HepG2 (cell line): ENCODE results near the gene IL17RC. TPM values are rescaled to one million over a fixed set of nuclear protein-coding genes. Genes with fewer than 3 reads are reported as not detected.

Experiments used
- ATAC-seq: fragments of 200-7000 bp; cut with Tn5 transposase; 3 replicates; pipeline ENCODE4 v1.9.1; 2020; ENCODE audit warnings: mild to moderate bottlenecking, moderate library complexity
- BruUV-seq: library from RNA; stranded (reverse); fragments of 400-500 nt; replicated peaks from 2 replicates; lab custom pipeline; 2021; lab: Mats Ljungman, UMichigan
- CTCF ChIA-PET: fragments of 300-600 bp; formaldehyde crosslinking; extraction: SDS; loops from one replicate; lab custom pipeline; 2021; ENCODE audit warnings: low total read pairs, inconsistent platforms, low intra/inter-chr PET ratio; lab: Yijun Ruan, JAX
- POLR2A ChIA-PET: fragments of 350-600 bp; sonication (Branson Sonifier 250); formaldehyde crosslinking; loops from one replicate; lab custom pipeline; 2020; ENCODE audit warnings: antibody characterized with exemption, inconsistent platforms; lab: Yijun Ruan, JAX
- DNase-seq: peaks from one replicate; pipeline ENCODE4 v3.0.0-alpha.2; 2015; ENCODE audit warnings: low spot score
- FAIRE-seq: peaks from 3 replicates; lab custom pipeline; 2011; peaks lifted over from hg19 to GRCh38; lab: Jason Lieb, UNC
- H2AFZ ChIP-seq: one replicate; pipeline ENCODE4 v1.6.1; 2011; ENCODE audit warnings: low read length, inconsistent platforms
- H3K27ac ChIP-seq: fragments of 300-600 bp; 3 replicates; pipeline ENCODE4 v1.8.0; 2011; ENCODE audit warnings: mixed run types, mild to moderate bottlenecking, mixed read lengths, low read length, inconsistent platforms; ENCODE audit not compliant: insufficient read depth; ENCODE audit errors: extremely low read length
- H3K27me3 ChIP-seq, 2 experiments: fragments of 200-600 bp in 1 of 2; 2 replicates in 1 of 2; 3 replicates in 1 of 2; pipeline versions ENCODE4 v1.6.0 to v1.8.0; 2011; ENCODE audit warnings: low read length in 2 of 2, mild to moderate bottlenecking in 2 of 2, moderate library complexity in 2 of 2, inconsistent platforms in 1 of 2; ENCODE audit not compliant: insufficient read depth in 2 of 2, control insufficient read depth in 1 of 2
- H3K36me3 ChIP-seq, 2 experiments: fragments of 200-600 bp in 1 of 2; replicated peaks in 1 of 2; 2 replicates in 1 of 2; 3 replicates in 1 of 2; pipeline versions ENCODE4 v1.5.1 to v1.8.0; 2011; ENCODE audit warnings: low read length in 2 of 2, inconsistent platforms in 1 of 2; ENCODE audit not compliant: insufficient read depth in 2 of 2, control insufficient read depth in 1 of 2
- H3K4me1 ChIP-seq: 2 replicates; pipeline ENCODE4 v1.5.1; 2012; ENCODE audit warnings: low read length, inconsistent platforms; ENCODE audit not compliant: insufficient read depth
- H3K4me2 ChIP-seq: 2 replicates; pipeline ENCODE4 v1.6.0; 2011; ENCODE audit warnings: low read depth, low read length, inconsistent platforms
- H3K4me3 ChIP-seq, 3 experiments: fragments of 200-600 bp in 1 of 3; sonication (generic), shearing (Covaris generic) in 1 of 3; replicated peaks in 1 of 3; 2 replicates each; pipeline ENCODE4 v1.5.1; 2011 to 2016; ENCODE audit warnings: low read length in 3 of 3, inconsistent platforms in 2 of 3, low read depth in 2 of 3, mild to moderate bottlenecking in 2 of 3, control low read depth in 1 of 3, mixed read lengths in 1 of 3; ENCODE audit not compliant: insufficient read depth in 1 of 3
- H3K79me2 ChIP-seq: one replicate; pipeline ENCODE4 v1.6.1; 2011; ENCODE audit warnings: low read length, inconsistent platforms; ENCODE audit not compliant: insufficient read depth
- H3K9ac ChIP-seq: 2 replicates; pipeline ENCODE4 v1.6.0; 2011; ENCODE audit warnings: mild to moderate bottlenecking, low read depth, low read length, inconsistent platforms; ENCODE audit not compliant: insufficient read depth
- H3K9me3 ChIP-seq: 2 replicates; pipeline ENCODE4 v1.5.1; 2012; ENCODE audit warnings: mild to moderate bottlenecking, low read length
- H4K20me1 ChIP-seq: 2 replicates; pipeline ENCODE4 v1.6.0; 2011; ENCODE audit warnings: inconsistent platforms, mild to moderate bottlenecking, low read length, moderate library complexity; ENCODE audit not compliant: insufficient read depth
- BCL6 ChIP-seq: IDR thresholded peaks from 2 replicates; pipeline ENCODE4 v1.6.1; 2016; ENCODE audit warnings: missing genetic modification reagents, missing compliant biosample characterization
- FOXA3 ChIP-seq: IDR thresholded peaks from 2 replicates; pipeline ENCODE4 v1.6.1; 2016; ENCODE audit warnings: missing genetic modification reagents, missing compliant biosample characterization
- FOXK2 ChIP-seq: fragments of 450-650 bp; IDR thresholded peaks from 2 replicates; pipeline ENCODE4 v1.6.1; 2016
- HDAC2 ChIP-seq: sonication (generic); formaldehyde crosslinking; IDR thresholded peaks from 2 replicates; pipeline ENCODE4 v1.4.0; 2020; ENCODE audit warnings: missing genetic modification reagents
- NR2F6 ChIP-seq, 2 experiments: IDR thresholded peaks; 2 replicates each; pipeline ENCODE4 v1.6.1; 2016; ENCODE audit warnings: antibody characterized with exemption in 1 of 2, mild to moderate bottlenecking in 1 of 2
- PITX1 ChIP-seq: sonication (generic); formaldehyde crosslinking; IDR thresholded peaks from 2 replicates; pipeline ENCODE4 v1.5.1; 2020; ENCODE audit warnings: mild to moderate bottlenecking, missing genetic modification reagents
- ZBTB3 ChIP-seq: sonication (generic); formaldehyde crosslinking; IDR thresholded peaks from 2 replicates; pipeline ENCODE4 v1.4.0; 2020; ENCODE audit warnings: low read depth, mild to moderate bottlenecking, moderate library complexity, missing genetic modification reagents, borderline replicate concordance
- ZMYM3 ChIP-seq: sonication (generic); formaldehyde crosslinking; IDR thresholded peaks from 2 replicates; pipeline ENCODE4 v1.5.1; 2020; ENCODE audit warnings: mild to moderate bottlenecking, missing genetic modification reagents
- ZNF121 ChIP-seq: sonication (generic); formaldehyde crosslinking; IDR thresholded peaks from 2 replicates; pipeline ENCODE4 v1.5.0; 2020; ENCODE audit warnings: mild to moderate bottlenecking, missing genetic modification reagents
- ZNF460 ChIP-seq: sonication (generic); formaldehyde crosslinking; IDR thresholded peaks from 2 replicates; pipeline ENCODE4 v1.5.1; 2020; ENCODE audit warnings: missing genetic modification reagents, mild to moderate bottlenecking, borderline replicate concordance
- WGBS: methylation state at CpG from one replicate; pipeline ENCODE4 v1.1.6; 2017; ENCODE audit warnings: low lambda C conversion rate; 5-methylcytosine and 5-hydroxymethylcytosine counted together
- in situ Hi-C: cut with HindIII; loops from 2 replicates; pipeline ENCODE4 v1.10.0; 2017; ENCODE audit warnings: low pct_unique_long_range_greater_than_20kb; ENCODE audit not compliant: extremely low pct_ligation_motif_present
- intact Hi-C: fragments of 100-400 bp; cut with micrococcal nuclease; formaldehyde crosslinking; loops from one replicate; pipeline ENCODE4 v1.10.0; 2022; ENCODE audit not compliant: unreplicated experiment
- polyA plus RNA-seq, 8 experiments: library from polyadenylated mRNA; depleted of rRNA in 3 of 8; stranded (reverse) in 7 of 8; unstranded in 1 of 8; fragments of >200 nt; fragmentation: Illumina TruSeq in 4 of 8; extraction: Trizol in 4 of 8; gene quantifications; 2 replicates each; pipeline versions ENCODE4 v1.2.1 to v1.2.3, GENCODE V29; 2011 to 2016; ENCODE audit warnings: low read depth in 4 of 8, missing spikeins in 1 of 8, mixed read lengths in 1 of 8; ENCODE audit not compliant: insufficient read depth in 1 of 8
- total RNA-seq, 5 experiments: library from RNA; depleted of rRNA; stranded (reverse); fragments of >200 nt; fragmentation: Illumina TruSeq; extraction: Trizol; gene quantifications; 2 replicates each; pipeline ENCODE4 v1.2.3, GENCODE V29; 2016; ENCODE audit warnings: low read depth in 1 of 5
- TF ChIP-seq, protein P1 (sequence below): IDR thresholded peaks from 2 replicates; pipeline ENCODE4 v1.6.1; 2012; ENCODE audit warnings: low read length, improper control_type of control experiment
- TF ChIP-seq, protein P2 (sequence below): sonication (generic); formaldehyde crosslinking; IDR thresholded peaks from 2 replicates; pipeline ENCODE4 v1.4.0; 2020; ENCODE audit warnings: mild to moderate bottlenecking, missing genetic modification reagents
- TF ChIP-seq, protein P3 (sequence below): IDR thresholded peaks from 2 replicates; pipeline ENCODE4 v1.6.1; 2016
- TF ChIP-seq, protein P4 (sequence below): IDR thresholded peaks from 2 replicates; pipeline ENCODE4 v1.4.0; 2020; ENCODE audit warnings: mild to moderate bottlenecking, missing genetic modification reagents

Gene IL17RC
- total and polyA plus RNA-seq, 2 of the 13 experiments (the other 11 are each of a cell fraction or from before 2014, with no cell fraction given) = 20.7 to 24.0 TPM

DNA sequence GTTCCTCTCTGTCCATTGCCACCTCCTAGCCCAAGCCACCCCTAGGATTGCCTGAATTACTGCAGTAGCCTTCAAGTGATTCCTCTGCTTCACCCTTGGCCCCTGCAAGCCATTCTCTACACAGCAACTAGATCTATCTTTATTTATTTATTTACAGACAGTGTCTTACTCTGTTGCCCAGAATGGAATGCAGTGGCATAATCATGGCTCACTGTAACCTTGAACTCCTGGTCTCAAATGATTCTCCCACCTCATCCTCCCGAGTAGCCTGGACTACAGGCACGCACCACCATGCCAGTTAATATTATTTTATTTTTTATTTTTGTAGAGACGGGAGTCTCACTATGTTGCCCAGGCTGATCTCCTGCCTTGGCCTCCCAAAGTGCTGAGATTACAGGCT is 28.4 kb upstream of the IL17RC start:
- in situ Hi-C loops (no loop called here), intact Hi-C loops (loop anchor here (1.0 kb wide), 1 partner anchor 10 kb away; no protein-coding TSS in a partner anchor)
- Histone ChIP-seq H3K4me3 (no peak overlapping the region), H3K27ac (peak overlapping the region; percentile 32), H4K20me1 (no peaks in the 10 kb centered on the region), H3K9ac (no peak overlapping the region), H3K79me2 (peaks cover 26% of the 10 kb centered on the region), H3K9me3 (no peaks in the 10 kb centered on the region), H3K4me2 (peak overlapping the region; percentile 76), H3K36me3 (peaks cover 3 to 9% of the 10 kb centered on the region in 2 experiments; a peak in 4 of 5 replicates), H3K27me3 (no peaks in the 10 kb centered on the region; a peak in 1 of 5 replicates), H3K4me1 (peaks cover 54% of the 10 kb centered on the region), H2AFZ (no peak overlapping the region)
- ChIA-PET POLR2A (interaction anchor here (1.0 to 3.8 kb wide), 4 partner anchors 9 to 45 kb away, joined by 3 to 36 read pairs (median 21); partner anchors contain the start of genes CRELD1 and IL17RE), CTCF (interaction anchor here (1.3 kb wide), 1 partner anchor 26 kb away, joined by 4 read pairs; no protein-coding TSS in a partner anchor)
- FAIRE-seq = peak; percentile 48
- BruUV-seq = no TSS peak
- peak; percentile 78 for DNase-seq
- WGBS = 13% methylated on average over 3 of the region's 3 CpGs
- ATAC-seq = peak; percentile 51
- TF ChIP-seq, protein P1, sequence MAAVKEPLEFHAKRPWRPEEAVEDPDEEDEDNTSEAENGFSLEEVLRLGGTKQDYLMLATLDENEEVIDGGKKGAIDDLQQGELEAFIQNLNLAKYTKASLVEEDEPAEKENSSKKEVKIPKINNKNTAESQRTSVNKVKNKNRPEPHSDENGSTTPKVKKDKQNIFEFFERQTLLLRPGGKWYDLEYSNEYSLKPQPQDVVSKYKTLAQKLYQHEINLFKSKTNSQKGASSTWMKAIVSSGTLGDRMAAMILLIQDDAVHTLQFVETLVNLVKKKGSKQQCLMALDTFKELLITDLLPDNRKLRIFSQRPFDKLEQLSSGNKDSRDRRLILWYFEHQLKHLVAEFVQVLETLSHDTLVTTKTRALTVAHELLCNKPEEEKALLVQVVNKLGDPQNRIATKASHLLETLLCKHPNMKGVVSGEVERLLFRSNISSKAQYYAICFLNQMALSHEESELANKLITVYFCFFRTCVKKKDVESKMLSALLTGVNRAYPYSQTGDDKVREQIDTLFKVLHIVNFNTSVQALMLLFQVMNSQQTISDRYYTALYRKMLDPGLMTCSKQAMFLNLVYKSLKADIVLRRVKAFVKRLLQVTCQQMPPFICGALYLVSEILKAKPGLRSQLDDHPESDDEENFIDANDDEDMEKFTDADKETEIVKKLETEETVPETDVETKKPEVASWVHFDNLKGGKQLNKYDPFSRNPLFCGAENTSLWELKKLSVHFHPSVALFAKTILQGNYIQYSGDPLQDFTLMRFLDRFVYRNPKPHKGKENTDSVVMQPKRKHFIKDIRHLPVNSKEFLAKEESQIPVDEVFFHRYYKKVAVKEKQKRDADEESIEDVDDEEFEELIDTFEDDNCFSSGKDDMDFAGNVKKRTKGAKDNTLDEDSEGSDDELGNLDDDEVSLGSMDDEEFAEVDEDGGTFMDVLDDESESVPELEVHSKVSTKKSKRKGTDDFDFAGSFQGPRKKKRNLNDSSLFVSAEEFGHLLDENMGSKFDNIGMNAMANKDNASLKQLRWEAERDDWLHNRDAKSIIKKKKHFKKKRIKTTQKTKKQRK = no peak
- TF ChIP-seq FOXA3 (CRISPR knock-in tag) (0 out of 2 replicates have a peak, but pooled peaks have one; percentile 34), ZBTB3 (0 out of 2 replicates have a peak, but pooled peaks have one; percentile 51), NR2F6 (IDR thresholded peaks at IDR 0.05) (peak; percentile 20; the same call in 1 of the 2 replicates), NR2F6 (CRISPR knock-in tag; IDR thresholded peaks at IDR 0.05) (no peak), HDAC2 (CRISPR knock-in tag) (peak; percentile 46; the same call in 1 of the 2 replicates), ZNF121 (peak; percentile 86), ZNF460 (CRISPR knock-in tag) (peak; percentile 97), BCL6 (0 out of 2 replicates have a peak, but pooled peaks have one; percentile 9), ZMYM3 (peak; percentile 68; the same call in 1 of the 2 replicates), FOXK2 (0 out of 2 replicates have a peak, but pooled peaks have one; percentile 3), PITX1 (CRISPR knock-in tag) (0 out of 2 replicates have a peak, but pooled peaks have one; percentile 13)
- TF ChIP-seq, protein P2, sequence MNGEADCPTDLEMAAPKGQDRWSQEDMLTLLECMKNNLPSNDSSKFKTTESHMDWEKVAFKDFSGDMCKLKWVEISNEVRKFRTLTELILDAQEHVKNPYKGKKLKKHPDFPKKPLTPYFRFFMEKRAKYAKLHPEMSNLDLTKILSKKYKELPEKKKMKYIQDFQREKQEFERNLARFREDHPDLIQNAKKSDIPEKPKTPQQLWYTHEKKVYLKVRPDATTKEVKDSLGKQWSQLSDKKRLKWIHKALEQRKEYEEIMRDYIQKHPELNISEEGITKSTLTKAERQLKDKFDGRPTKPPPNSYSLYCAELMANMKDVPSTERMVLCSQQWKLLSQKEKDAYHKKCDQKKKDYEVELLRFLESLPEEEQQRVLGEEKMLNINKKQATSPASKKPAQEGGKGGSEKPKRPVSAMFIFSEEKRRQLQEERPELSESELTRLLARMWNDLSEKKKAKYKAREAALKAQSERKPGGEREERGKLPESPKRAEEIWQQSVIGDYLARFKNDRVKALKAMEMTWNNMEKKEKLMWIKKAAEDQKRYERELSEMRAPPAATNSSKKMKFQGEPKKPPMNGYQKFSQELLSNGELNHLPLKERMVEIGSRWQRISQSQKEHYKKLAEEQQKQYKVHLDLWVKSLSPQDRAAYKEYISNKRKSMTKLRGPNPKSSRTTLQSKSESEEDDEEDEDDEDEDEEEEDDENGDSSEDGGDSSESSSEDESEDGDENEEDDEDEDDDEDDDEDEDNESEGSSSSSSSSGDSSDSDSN (CRISPR knock-in tag) = no peak
- TF ChIP-seq, protein P3, sequence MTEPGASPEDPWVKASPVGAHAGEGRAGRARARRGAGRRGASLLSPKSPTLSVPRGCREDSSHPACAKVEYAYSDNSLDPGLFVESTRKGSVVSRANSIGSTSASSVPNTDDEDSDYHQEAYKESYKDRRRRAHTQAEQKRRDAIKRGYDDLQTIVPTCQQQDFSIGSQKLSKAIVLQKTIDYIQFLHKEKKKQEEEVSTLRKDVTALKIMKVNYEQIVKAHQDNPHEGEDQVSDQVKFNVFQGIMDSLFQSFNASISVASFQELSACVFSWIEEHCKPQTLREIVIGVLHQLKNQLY = no peak
- TF ChIP-seq, protein P4, sequence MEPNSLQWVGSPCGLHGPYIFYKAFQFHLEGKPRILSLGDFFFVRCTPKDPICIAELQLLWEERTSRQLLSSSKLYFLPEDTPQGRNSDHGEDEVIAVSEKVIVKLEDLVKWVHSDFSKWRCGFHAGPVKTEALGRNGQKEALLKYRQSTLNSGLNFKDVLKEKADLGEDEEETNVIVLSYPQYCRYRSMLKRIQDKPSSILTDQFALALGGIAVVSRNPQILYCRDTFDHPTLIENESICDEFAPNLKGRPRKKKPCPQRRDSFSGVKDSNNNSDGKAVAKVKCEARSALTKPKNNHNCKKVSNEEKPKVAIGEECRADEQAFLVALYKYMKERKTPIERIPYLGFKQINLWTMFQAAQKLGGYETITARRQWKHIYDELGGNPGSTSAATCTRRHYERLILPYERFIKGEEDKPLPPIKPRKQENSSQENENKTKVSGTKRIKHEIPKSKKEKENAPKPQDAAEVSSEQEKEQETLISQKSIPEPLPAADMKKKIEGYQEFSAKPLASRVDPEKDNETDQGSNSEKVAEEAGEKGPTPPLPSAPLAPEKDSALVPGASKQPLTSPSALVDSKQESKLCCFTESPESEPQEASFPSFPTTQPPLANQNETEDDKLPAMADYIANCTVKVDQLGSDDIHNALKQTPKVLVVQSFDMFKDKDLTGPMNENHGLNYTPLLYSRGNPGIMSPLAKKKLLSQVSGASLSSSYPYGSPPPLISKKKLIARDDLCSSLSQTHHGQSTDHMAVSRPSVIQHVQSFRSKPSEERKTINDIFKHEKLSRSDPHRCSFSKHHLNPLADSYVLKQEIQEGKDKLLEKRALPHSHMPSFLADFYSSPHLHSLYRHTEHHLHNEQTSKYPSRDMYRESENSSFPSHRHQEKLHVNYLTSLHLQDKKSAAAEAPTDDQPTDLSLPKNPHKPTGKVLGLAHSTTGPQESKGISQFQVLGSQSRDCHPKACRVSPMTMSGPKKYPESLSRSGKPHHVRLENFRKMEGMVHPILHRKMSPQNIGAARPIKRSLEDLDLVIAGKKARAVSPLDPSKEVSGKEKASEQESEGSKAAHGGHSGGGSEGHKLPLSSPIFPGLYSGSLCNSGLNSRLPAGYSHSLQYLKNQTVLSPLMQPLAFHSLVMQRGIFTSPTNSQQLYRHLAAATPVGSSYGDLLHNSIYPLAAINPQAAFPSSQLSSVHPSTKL = peak; percentile 58; the same call in 1 of the 2 replicates
